HG03575 (cell line): ENCODE results near the gene AGPAT4.

ENCODE experiments used
- ATAC-seq: cut with Tn5 transposase; IDR thresholded peaks from one replicate; pipeline ENCODE4 v1.9.1; 2021; ENCODE audit not compliant: unreplicated experiment, insufficient number of reproducible peaks, low FRiP score; ENCODE audit errors: extremely low read depth

Gene AGPAT4

DNA sequence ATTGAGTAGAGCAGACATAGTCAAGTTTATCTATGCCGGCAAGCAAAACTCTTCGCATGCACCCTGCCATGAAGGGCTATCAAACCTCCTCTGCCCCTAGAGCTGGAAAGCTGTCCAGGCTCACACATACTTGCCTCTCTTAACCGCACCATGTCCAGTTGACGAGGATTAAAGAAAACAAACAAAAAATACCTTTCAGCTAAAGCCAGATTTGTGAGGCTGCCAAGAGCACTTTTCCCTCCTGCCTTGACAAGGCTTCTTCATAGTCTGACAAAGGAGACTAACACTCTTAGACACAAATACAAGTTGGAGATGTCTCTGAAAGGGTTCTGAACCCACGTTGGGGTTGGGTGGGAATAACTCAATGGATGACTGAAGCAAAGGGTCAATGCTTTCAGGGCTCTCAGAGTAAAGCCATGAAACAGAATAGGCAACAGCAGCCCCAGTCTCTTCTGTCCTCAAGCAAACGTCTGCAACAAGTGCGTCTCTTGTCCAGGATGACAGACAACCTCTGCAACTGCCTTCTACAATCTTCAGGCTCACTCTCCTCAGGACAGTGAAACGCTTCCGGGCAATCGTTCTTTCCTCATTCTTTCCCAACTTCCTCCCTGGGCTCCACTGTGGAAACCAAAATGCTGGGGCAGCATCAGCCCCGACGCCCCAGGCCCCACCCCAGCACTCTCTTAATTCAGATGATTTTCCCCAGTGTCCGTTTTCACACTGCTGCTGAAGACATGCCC is 57.8 kb downstream of the AGPAT4 start:
- ATAC-seq, result no peak

DNA sequence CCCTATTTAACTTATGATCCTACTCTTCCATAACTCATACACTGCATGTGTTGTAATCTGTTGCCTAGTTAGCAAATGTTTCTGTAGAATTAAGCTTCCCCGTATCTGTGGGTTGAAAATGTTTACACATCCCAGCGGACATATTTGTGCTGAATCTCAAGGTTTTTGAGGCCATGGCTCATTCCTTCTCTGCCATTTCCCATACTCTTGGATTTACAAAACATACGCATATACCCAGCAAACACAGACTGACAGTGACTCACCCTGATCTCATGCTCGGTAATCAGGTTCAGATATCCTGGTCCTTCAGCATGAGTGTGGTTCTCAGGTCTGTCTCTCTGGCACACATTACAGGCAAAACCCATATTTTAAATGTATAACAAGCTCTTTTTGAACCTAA is 58.7 kb downstream of the AGPAT4 start:
- ATAC-seq, result no peak

GRCh38 chr6:161214722-161215121 is 59.1 kb downstream of the AGPAT4 start:
- ATAC-seq, result no peak

DNA sequence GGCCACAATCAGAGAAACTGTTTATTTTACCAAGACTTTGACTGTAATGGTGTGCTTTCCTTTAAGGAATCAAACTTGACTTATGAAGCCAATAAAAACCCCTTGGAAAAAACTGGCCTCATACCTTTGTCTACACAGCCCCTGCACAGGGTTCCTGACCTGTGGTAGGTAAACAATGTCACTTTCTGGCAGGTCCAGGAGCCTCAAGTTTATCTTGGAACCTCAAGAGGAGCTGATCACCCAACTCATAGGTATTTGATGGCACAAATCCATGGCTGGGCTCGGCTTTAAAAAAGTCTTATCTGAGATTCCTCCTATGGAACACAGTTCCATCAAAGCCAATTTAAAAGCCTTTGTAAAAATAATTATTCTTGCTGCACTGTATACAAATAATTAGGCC is 61.0 kb downstream of the AGPAT4 start:
- ATAC-seq, result no peak

- ATAC-seq, result no peak
Measured at GRCh38 chr6:161211380-161212035, 62.4 kb downstream of the AGPAT4 start.

- ATAC-seq, result no peak
Measured at GRCh38 chr6:161210857-161211256, 63.0 kb downstream of the AGPAT4 start.

DNA sequence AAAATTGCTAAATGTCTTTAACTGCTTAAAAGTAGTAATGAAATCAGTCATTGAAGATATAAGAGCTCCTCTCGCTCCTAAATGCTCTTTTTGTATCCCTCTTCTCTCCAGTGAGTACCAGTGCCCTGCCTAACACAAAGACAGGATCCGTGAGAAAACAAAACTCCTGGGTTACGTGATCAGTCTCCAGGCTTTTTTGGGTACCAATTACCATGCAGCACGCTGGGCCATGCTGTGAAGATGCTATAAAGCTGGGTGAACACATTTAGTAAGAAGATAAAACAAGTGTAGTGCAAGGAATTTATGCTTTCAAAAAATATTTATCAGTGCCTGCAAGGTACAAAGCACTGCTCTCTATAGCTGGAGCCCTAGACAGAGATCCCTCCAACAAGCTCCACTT is 66.7 kb downstream of the AGPAT4 start:
- ATAC-seq, result no peak

GRCh38 chr6:161204866-161205557 is 68.8 kb downstream of the AGPAT4 start:
- no peak for ATAC-seq

DNA sequence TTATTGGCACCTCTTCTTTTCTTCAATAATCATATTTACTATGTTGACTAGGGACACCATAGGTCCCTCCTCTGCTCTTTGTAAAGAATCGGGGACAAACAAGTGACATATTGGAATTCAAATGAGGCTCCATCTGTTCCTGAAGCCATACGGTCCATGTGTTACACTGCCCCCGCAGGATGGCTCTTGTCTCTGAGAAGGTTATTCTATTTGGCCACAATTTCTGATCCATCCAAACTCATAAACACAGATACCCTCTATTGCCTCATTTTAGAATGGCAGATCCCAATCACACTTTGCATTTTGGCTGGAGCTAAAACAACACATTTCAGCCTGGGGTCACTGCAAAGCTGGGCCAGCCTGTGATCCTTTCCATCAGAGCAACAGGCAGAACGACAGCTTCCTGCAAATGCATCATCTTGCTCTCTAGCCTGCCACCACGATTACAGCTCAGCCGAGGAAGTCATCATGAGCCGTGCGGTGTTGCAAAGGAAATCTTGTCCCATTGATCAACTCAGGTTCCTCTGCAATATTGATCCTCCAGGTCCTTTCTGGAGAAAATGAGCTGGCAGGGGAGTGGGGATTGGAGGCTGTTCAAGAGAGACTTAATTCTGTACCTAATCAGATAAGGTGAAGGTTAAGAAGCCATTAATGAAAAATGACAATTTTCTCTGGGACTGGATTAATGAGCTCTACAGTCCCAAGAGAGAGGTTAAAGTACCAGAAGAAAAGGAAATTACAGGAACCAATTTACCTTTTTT is 73.1 kb downstream of the AGPAT4 start:
- no peak for ATAC-seq

GRCh38 chr6:161199850-161200249 is 74.0 kb downstream of the AGPAT4 start:
- no peak for ATAC-seq

DNA sequence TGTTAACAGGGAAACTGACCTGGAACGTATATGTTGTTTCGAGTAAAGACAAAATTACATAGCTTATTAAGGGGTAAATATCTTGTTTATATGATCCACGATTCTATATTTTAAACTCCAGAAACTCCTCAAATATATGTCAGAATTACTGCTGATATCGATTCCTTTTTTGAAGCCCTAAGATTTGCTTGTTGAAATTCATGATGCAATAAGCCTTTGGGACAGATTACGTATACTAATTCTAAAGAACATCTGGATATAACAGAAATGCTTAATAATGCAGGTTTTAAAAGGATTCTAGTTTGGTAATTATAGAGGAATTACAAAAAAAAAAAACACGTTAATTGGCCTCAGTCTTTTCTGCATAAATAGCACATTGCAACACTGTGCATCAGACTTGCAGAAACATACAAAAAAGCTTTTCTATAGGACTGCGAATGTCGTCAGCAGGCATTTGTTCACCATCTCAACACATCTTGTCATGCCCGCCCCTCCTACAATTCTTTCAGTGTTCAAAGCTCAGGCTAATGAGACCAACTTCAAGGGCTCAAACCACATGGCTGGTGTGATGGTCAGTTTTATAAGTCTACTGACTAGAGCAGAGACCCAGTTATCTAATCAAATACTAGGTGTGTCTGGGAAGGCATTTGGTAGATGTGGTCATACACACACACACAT is 74.9 kb downstream of the AGPAT4 start:
- ATAC-seq, result no peak

DNA sequence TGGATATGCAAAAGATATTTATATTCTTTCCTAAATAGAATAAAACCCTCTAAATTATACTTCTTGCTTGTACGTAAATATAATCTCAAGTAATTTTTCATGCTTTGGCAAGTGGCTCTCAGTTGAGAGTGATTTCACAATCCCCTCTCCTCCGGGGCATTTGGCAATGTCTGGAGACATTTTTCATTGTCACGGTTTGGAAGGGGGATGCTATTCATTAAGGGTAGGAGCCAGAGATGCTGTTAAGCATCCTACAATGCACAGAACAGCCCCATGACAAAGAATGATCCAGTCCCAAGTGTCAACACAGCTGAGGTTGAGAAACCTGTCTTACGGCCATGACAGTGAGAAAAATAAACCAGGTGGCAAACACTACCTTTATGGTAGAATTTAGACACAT is 75.7 kb downstream of the AGPAT4 start:
- no peak for ATAC-seq

GRCh38 chr6:161195386-161195785 is 78.5 kb downstream of the AGPAT4 start:
- no peak for ATAC-seq

- ATAC-seq, result no peak
Measured at GRCh38 chr6:161194374-161194773, 79.5 kb downstream of the AGPAT4 start.

- ATAC-seq, result no peak
Measured at GRCh38 chr6:161192636-161193411, 81.0 kb downstream of the AGPAT4 start.

- ATAC-seq, result no peak
Measured at GRCh38 chr6:161191671-161192070, 82.2 kb downstream of the AGPAT4 start.

DNA sequence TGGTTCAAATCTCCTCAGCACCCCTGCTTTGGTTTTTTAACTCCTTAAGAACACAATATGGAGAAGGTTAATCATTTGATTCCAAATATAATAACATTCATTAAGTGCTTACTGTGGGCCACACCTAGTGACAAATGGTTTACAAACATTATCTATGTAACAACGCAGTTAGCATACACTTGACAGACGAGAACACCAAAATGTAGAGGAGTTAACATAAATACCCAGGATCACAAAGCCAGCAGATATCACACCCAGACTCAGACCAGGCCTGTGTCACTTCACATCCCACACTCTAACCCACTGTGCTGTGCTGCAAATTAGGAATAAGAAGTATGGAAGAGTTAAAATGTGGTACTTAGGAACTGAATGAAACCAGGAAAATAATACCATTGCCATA is 82.9 kb downstream of the AGPAT4 start:
- no peak for ATAC-seq

- no peak for ATAC-seq
Measured at GRCh38 chr6:161189891-161190290, 84.0 kb downstream of the AGPAT4 start.
